H1 (cell line): ENCODE results near the gene FCRL2.

Experiments used
- BCL11A ChIP-seq, 2 experiments: IDR thresholded peaks; one replicate each; pipeline ENCODE4 v1.6.1; 2011; ENCODE audit warnings: low read depth in 2 of 2, low read length in 2 of 2, mild to moderate bottlenecking in 2 of 2
- CTCF ChIP-seq, 3 experiments: IDR thresholded peaks; 1 replicate in 2 of 3; 2 replicates in 1 of 3; pipeline versions ENCODE4 v1.5.1 to v1.6.1; 2011; ENCODE audit warnings: low read length in 3 of 3, mild to moderate bottlenecking in 3 of 3, inconsistent platforms in 2 of 3, low read depth in 1 of 3, moderate library complexity in 1 of 3; ENCODE audit not compliant: insufficient read depth in 1 of 3; ENCODE audit errors: control extremely low read depth in 1 of 3
- EGR1 ChIP-seq: IDR thresholded peaks from 2 replicates; pipeline ENCODE4 v1.6.1; 2011; ENCODE audit warnings: low read depth, low read length, borderline replicate concordance
- EP300 ChIP-seq, 2 experiments: IDR thresholded peaks; 1 replicate in 1 of 2; 2 replicates in 1 of 2; pipeline ENCODE4 v1.6.1; 2011 to 2012; ENCODE audit warnings: low read depth in 2 of 2, low read length in 2 of 2, mild to moderate bottlenecking in 2 of 2, borderline replicate concordance in 1 of 2, inconsistent platforms in 1 of 2, moderate library complexity in 1 of 2
- EZH2 ChIP-seq: fragments of 200-600 bp; sonication (generic); IDR thresholded peaks from 2 replicates; pipeline ENCODE4 v1.7.1; 2012; ENCODE audit warnings: low read depth, mild to moderate bottlenecking, moderate library complexity, low read length, inconsistent platforms; ENCODE audit not compliant: severe bottlenecking
- HDAC6 ChIP-seq: IDR thresholded peaks from one replicate; pipeline ENCODE4 v1.7.1; 2012; ENCODE audit warnings: low read depth, mild to moderate bottlenecking, inconsistent platforms, low read length, moderate library complexity
- KDM1A ChIP-seq: fragments of 200-600, 300-600 bp; sonication (generic); IDR thresholded peaks from 2 replicates; pipeline ENCODE4 v1.7.1; 2016; ENCODE audit warnings: mild to moderate bottlenecking, low read length, borderline replicate concordance
- POLR2A ChIP-seq, 2 experiments: IDR thresholded peaks; 1 replicate in 1 of 2; 2 replicates in 1 of 2; pipeline ENCODE4 v1.6.1; 2011; ENCODE audit warnings: low read depth in 2 of 2, low read length in 2 of 2, mild to moderate bottlenecking in 2 of 2; ENCODE audit errors: control extremely low read depth in 1 of 2
- POLR2AphosphoS5 ChIP-seq: IDR thresholded peaks from 2 replicates; pipeline ENCODE4 v1.6.1; 2011; ENCODE audit warnings: low read depth, low read length
- USF2 ChIP-seq: IDR thresholded peaks from 2 replicates; pipeline ENCODE4 v1.6.1; 2011; ENCODE audit warnings: low read length, improper control_type of control experiment

GRCh38 chr1:157725221-157725577, 51.7 kb downstream of the FCRL2 start:
- TF ChIP-seq CTCF (IDR thresholded peaks at IDR 0.05; ENCODE audit: control extremely low read depth in 1 of 3, insufficient read depth in 1 of 3, low read depth in 1 of 3, low read length in 3 of 3) (no peak), EGR1 (no peak), POLR2A (IDR thresholded peaks at IDR 0.05; ENCODE audit: control extremely low read depth in 1 of 2, low read depth in 2 of 2, low read length in 2 of 2) (no peak), EZH2 (no peak), USF2 (no peak), KDM1A (no peak), POLR2AphosphoS5 (no peak), EP300 (IDR thresholded peaks at IDR 0.05; ENCODE audit: borderline replicate concordance in 1 of 2, low read depth in 2 of 2, low read length in 2 of 2) (no peak), BCL11A (IDR thresholded peaks at IDR 0.05; ENCODE audit: low read depth in 2 of 2, low read length in 2 of 2) (no peak), HDAC6 (no peak)
